Smooth muscle cell (in vitro differentiated cells): ENCODE results near the gene MAFG. TPM values are rescaled to one million over a fixed set of nuclear protein-coding genes. Genes with fewer than 3 reads are reported as not detected.
A peak's percentile ranks its signal among the peaks of the same experiment; 100 is the strongest.

Source experiments
- DNase-seq: peaks from one replicate; lab custom pipeline; 2025; ENCODE audit not compliant: unreplicated experiment; lab: John Stamatoyannopoulos, UW
- H2AFZ ChIP-seq: fragments of 200-600 bp; sonication (generic); 2 replicates; pipeline ENCODE4 v1.6.0; 2016; ENCODE audit warnings: antibody characterized with exemption, low read depth, mild to moderate bottlenecking
- H3F3A ChIP-seq: fragments of 200-600 bp; sonication (generic); 2 replicates; pipeline ENCODE4 v1.6.0; 2017; ENCODE audit warnings: antibody characterized with exemption, low read depth
- H3K27ac ChIP-seq: fragments of 200-600 bp; sonication (generic); 2 replicates; pipeline ENCODE4 v1.5.1; 2016; ENCODE audit warnings: low read depth, mild to moderate bottlenecking
- H3K27me3 ChIP-seq: fragments of 200-600 bp; sonication (generic); 2 replicates; pipeline ENCODE4 v1.6.1; 2016; ENCODE audit warnings: low read depth, mild to moderate bottlenecking
- H3K36me3 ChIP-seq: fragments of 200-600 bp; sonication (generic); 2 replicates; pipeline ENCODE4 v1.5.1; 2016; ENCODE audit warnings: low read depth
- H3K4me1 ChIP-seq: fragments of 200-600 bp; sonication (generic); 2 replicates; pipeline ENCODE4 v1.5.1; 2016; ENCODE audit warnings: low read depth
- H3K4me2 ChIP-seq: fragments of 200-600 bp; sonication (generic); 2 replicates; pipeline ENCODE4 v1.6.0; 2016; ENCODE audit warnings: mild to moderate bottlenecking
- H3K4me3 ChIP-seq: fragments of 200-600 bp; sonication (generic); 2 replicates; pipeline ENCODE4 v1.5.1; 2016; ENCODE audit warnings: mild to moderate bottlenecking
- H3K79me2 ChIP-seq: fragments of 200-600 bp; sonication (generic); 2 replicates; pipeline ENCODE4 v1.6.0; 2016; ENCODE audit warnings: low read depth, mild to moderate bottlenecking
- H3K9ac ChIP-seq: fragments of 200-600 bp; sonication (generic); 2 replicates; pipeline ENCODE4 v1.6.0; 2016; ENCODE audit warnings: low read depth
- H3K9me3 ChIP-seq: fragments of 200-600 bp; sonication (generic); replicated peaks from 2 replicates; pipeline ENCODE4 v1.5.1; 2016; ENCODE audit warnings: low read depth
- H4K20me1 ChIP-seq: fragments of 200-600 bp; sonication (generic); 2 replicates; pipeline ENCODE4 v1.6.0; 2016; ENCODE audit warnings: low read depth
- WGBS: methylation state at CpG from one replicate; pipeline ENCODE4 v1.1.7; 2016; ENCODE audit warnings: low lambda C conversion rate; 5-methylcytosine and 5-hydroxymethylcytosine counted together
- polyA plus RNA-seq: library from polyadenylated mRNA; unstranded; fragments of >200 nt; fragmentation: Nextera tagmentation; extraction: Ambion mirVana; gene quantifications from 2 replicates; pipeline ENCODE4 v1.2.1, GENCODE V29; 2016
- total RNA-seq: library from RNA; depleted of rRNA; stranded (reverse); fragments of >200 nt; gene quantifications from 2 replicates; pipeline ENCODE4 v1.2.3, GENCODE V29; 2014
- TF ChIP-seq, protein P1 (sequence below): fragments of 200-600 bp; sonication (generic); IDR thresholded peaks from 2 replicates; pipeline ENCODE4 v1.5.1; 2017; ENCODE audit warnings: borderline replicate concordance, mild to moderate bottlenecking, antibody characterized with exemption; ENCODE audit not compliant: insufficient read depth, poor library complexity, severe bottlenecking

The MAFG gene
- total and polyA plus RNA-seq, 2 experiments from 2014 or later: 15.3 to 30.3 TPM

DNA sequence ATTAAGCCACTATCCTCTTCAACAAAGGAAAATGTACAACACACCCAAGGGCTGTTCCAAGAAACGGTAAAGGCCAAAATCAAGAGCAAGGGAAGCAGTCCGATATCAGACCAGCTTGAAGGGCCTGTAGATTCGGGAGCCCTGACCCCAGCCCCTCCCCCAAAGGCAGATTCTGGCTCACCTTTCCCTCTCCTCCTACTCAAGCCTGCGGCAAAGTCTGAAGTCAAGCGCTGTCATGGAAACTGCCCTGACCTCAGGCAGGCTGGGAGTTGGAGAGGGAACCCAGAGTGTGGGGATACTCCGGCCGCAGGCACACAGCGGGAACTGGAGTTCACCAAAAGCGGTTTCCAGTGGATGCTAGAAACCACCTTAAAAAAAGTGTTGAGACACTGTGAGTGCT is 37.9 kb downstream of the MAFG start:
- no peaks in the 10 kb centered on the region for H3K36me3 ChIP-seq
- TF ChIP-seq, protein P1, sequence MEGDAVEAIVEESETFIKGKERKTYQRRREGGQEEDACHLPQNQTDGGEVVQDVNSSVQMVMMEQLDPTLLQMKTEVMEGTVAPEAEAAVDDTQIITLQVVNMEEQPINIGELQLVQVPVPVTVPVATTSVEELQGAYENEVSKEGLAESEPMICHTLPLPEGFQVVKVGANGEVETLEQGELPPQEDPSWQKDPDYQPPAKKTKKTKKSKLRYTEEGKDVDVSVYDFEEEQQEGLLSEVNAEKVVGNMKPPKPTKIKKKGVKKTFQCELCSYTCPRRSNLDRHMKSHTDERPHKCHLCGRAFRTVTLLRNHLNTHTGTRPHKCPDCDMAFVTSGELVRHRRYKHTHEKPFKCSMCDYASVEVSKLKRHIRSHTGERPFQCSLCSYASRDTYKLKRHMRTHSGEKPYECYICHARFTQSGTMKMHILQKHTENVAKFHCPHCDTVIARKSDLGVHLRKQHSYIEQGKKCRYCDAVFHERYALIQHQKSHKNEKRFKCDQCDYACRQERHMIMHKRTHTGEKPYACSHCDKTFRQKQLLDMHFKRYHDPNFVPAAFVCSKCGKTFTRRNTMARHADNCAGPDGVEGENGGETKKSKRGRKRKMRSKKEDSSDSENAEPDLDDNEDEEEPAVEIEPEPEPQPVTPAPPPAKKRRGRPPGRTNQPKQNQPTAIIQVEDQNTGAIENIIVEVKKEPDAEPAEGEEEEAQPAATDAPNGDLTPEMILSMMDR: no peak
- H3K4me2 ChIP-seq: peak overlapping the region; percentile 99
- H3K4me3 ChIP-seq: no peak overlapping the region
- no peak overlapping the region for H2AFZ ChIP-seq
- no peaks in the 10 kb centered on the region for H3F3A ChIP-seq
- WGBS: 94% methylated on average over 9 of the region's 9 CpGs
- no peaks in the 10 kb centered on the region for H3K27me3 ChIP-seq
- peak overlapping the region; percentile 56 for H3K27ac ChIP-seq
- no peak for DNase-seq
- H4K20me1 ChIP-seq: peaks cover 44% of the 10 kb centered on the region
- peak overlapping the region; percentile 97 for H3K9ac ChIP-seq
- peaks cover 59% of the 10 kb centered on the region for H3K79me2 ChIP-seq
- H3K4me1 ChIP-seq: peaks cover 10% of the 10 kb centered on the region
- no peaks in the 10 kb centered on the region for H3K9me3 ChIP-seq

DNA sequence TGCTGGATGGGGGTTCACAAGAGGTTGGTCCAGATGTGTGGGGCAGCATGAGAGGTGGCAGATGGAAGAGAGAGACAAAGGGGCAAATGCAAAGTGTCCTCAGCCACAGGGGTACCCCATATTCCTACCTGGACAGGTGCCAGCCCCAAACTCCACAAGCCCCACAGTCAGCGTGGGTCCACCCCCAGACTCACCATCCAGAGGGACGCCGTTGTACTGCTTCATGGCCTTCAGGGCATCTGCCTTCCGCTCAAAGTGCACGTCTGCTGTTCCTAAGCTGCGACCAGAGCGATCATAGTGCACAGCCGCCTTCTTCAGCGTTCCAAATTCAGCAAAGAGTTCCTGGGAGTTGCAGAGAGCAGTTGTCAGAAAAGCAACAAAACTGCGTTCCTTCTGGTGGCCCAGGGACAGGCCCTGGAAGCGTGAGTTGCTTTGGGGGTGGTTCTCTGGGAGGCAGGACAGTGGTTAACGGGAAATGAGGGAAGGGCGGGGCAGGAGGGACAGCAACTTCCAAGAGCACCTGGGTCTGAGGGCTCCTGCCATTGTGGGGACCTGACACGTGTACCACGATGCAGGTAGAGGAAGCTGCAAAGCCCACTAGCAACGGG is 38.4 kb downstream of the MAFG start:
- H3K9ac ChIP-seq: no peak overlapping the region
- no peak for DNase-seq
- H4K20me1 ChIP-seq: peaks cover 44% of the 10 kb centered on the region
- peaks cover 10% of the 10 kb centered on the region for H3K4me1 ChIP-seq
- H3K27me3 ChIP-seq: no peaks in the 10 kb centered on the region
- H3F3A ChIP-seq: no peaks in the 10 kb centered on the region
- H3K4me3 ChIP-seq: no peak overlapping the region
- H2AFZ ChIP-seq: no peak overlapping the region
- no peak overlapping the region for H3K27ac ChIP-seq
- H3K79me2 ChIP-seq: peaks cover 56% of the 10 kb centered on the region
- no peaks in the 10 kb centered on the region for H3K9me3 ChIP-seq
- no peak overlapping the region for H3K4me2 ChIP-seq
- no peaks in the 10 kb centered on the region for H3K36me3 ChIP-seq
- 98% methylated on average over 16 of the region's 16 CpGs for WGBS
- TF ChIP-seq, protein P1: no peak

- no peaks in the 10 kb centered on the region for H3K27me3 ChIP-seq
- no peaks in the 10 kb centered on the region for H3K9me3 ChIP-seq
- peaks cover 44% of the 10 kb centered on the region for H4K20me1 ChIP-seq
- H3K27ac ChIP-seq: no peak overlapping the region
- H2AFZ ChIP-seq: no peak overlapping the region
- WGBS: 98% methylated on average over 44 of the region's 44 CpGs
- H3K36me3 ChIP-seq: no peaks in the 10 kb centered on the region
- H3F3A ChIP-seq: no peaks in the 10 kb centered on the region
- peaks cover 10% of the 10 kb centered on the region for H3K4me1 ChIP-seq
- no peak for DNase-seq
- no peak overlapping the region for H3K9ac ChIP-seq
- no peak overlapping the region for H3K4me3 ChIP-seq
- no peak overlapping the region for H3K4me2 ChIP-seq
- H3K79me2 ChIP-seq: peaks cover 49% of the 10 kb centered on the region
- TF ChIP-seq, protein P1: no peak
Measured at GRCh38 chr17:81888105-81888987, 39.2 kb downstream of the MAFG start.
